Measurements from ENCODE around the gene LEMD2. TPM values are rescaled to one million over a fixed set of nuclear protein-coding genes. Genes with fewer than 3 reads are reported as not detected.
A peak's percentile ranks its signal among the peaks of the same experiment; 100 is the strongest.

LEMD2 gene
- total and polyA plus RNA-seq, 2 donors (not counting 1 experiment from before 2014, with no cell fraction given) = 25.7 to 61.9 TPM

DNA sequence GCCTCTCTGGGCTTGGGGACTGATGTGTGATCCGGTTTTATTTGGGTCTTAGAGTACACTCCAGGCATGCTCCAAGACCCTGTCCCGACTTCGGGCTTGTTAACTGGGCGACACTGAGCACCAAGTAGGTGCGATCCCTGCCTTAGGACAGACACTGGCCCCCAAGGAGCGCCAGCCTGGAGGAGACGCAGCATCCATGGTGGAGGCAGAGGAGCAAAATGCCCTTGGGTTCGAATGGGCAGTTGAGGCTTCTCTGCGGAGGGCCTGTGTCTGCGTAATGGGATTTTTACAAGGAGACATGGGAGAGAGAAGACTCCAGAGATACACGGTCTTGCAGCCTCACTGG, 593 bp upstream of the LEMD2 start:
- no peak for TF ChIP-seq CTCF (conservative IDR thresholded peaks at IDR 0.05 in 1 of 2, IDR thresholded peaks at IDR 0.05 in 1 of 2; ENCODE audit: low read depth in 1 of 2, low read length in 2 of 2)
- no peak for TF ChIP-seq EZH2 (IDR thresholded peaks at IDR 0.05; ENCODE audit: low read length, missing control alignments)
- Histone ChIP-seq H3K79me2 (ENCODE audit: control insufficient read depth, insufficient read depth, low read length) (peaks cover 36% of the 10 kb centered on the region), H4K20me1 (ENCODE audit: control insufficient read depth, extremely low read depth, insufficient read depth, low read length) (no peaks in the 10 kb centered on the region), H3K36me3 (ENCODE audit: control insufficient read depth, insufficient read depth, low read length) (peaks cover 2% of the 10 kb centered on the region), H3K27ac (ENCODE audit: insufficient read depth, low read length) (peak overlapping the region; percentile 89), H2AFZ (ENCODE audit: low read length) (peak overlapping the region; percentile 41), H3K4me3 (replicated peaks in 1 of 4; ENCODE audit: control extremely low read depth in 1 of 4, insufficient read depth in 1 of 4, low read depth in 3 of 4, low read length in 4 of 4) (peak overlapping the region; percentile 1 to 72 (median 62)), H3K4me1 (ENCODE audit: control insufficient read depth, extremely low read depth, insufficient read depth, low read length) (peaks cover 8% of the 10 kb centered on the region), H3K4me2 (ENCODE audit: extremely low read depth, insufficient read depth, low read length) (peak overlapping the region; percentile 80), H3K27me3 (ENCODE audit: control insufficient read depth, insufficient read depth, low read length) (peaks cover 9% of the 10 kb centered on the region), H3K9ac (ENCODE audit: insufficient read depth, low read length) (no peak overlapping the region), H3K9me3 (ENCODE audit: control insufficient read depth, insufficient read depth, low read depth, low read length) (no peaks in the 10 kb centered on the region)
- DNase-seq (ENCODE audit: low read depth in 2 of 2) = no peak

DNA sequence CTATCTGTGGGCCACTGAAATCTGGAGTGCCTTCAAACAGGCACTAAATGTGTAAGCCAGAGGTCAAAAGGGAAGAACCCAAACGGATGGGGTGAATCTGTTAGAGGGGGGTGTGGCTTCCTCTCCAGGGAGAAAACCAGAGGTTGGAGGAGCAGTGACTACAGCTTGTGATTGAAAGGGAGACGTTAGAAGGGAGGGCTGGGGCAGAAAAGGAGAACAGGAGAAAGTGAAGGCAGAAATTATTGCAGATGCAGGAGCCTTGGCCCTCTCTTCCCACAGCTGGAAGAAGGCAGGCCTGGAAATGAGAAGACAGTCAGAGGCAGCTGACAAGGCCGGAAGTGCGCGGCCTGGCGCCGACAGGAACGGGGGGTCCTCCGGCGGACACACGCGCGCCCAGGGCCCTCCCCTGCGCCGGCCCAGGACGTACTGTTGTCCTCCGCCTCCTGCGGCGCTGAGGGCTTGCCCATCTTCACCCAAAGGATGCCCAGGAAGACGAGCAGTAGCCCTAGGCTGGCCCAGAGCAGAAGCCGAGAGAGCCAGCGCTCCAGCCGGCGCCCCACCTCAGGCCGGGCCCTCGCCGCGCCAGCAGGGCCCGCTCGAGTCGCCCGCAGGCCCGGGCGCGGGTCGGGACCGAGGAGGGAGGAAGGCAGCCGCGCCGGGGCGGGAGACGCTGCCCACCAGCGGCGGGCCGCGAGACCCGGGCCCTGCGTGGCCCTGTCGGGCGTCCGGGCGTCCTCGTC, 806 bp downstream of the LEMD2 start:
- H3K9ac ChIP-seq (ENCODE audit: insufficient read depth, low read length) = peak overlapping the region; percentile 97

More for the DNA sequence above, 806 bp downstream of the LEMD2 start:
- peak; percentile 83 to 86 for DNase-seq (ENCODE audit: low read depth in 2 of 2)
- H4K20me1 ChIP-seq (ENCODE audit: control insufficient read depth, extremely low read depth, insufficient read depth, low read length) = no peaks in the 10 kb centered on the region
- peaks cover 8% of the 10 kb centered on the region for H3K4me1 ChIP-seq (ENCODE audit: control insufficient read depth, extremely low read depth, insufficient read depth, low read length)
- H3K9me3 ChIP-seq (ENCODE audit: control insufficient read depth, insufficient read depth, low read depth, low read length) = no peaks in the 10 kb centered on the region
- H3K79me2 ChIP-seq (ENCODE audit: control insufficient read depth, insufficient read depth, low read length) = peaks cover 42% of the 10 kb centered on the region
- H3K27ac ChIP-seq (ENCODE audit: insufficient read depth, low read length) = peak overlapping the region; percentile 89
- TF ChIP-seq EZH2 (IDR thresholded peaks at IDR 0.05; ENCODE audit: low read length, missing control alignments) (no peak), CTCF (conservative IDR thresholded peaks at IDR 0.05 in 1 of 2, IDR thresholded peaks at IDR 0.05 in 1 of 2; ENCODE audit: low read depth in 1 of 2, low read length in 2 of 2) (no peak)
- peak overlapping the region; percentile 97 for H3K4me2 ChIP-seq (ENCODE audit: extremely low read depth, insufficient read depth, low read length)
- H3K4me3 ChIP-seq (replicated peaks in 1 of 4; ENCODE audit: control extremely low read depth in 1 of 4, insufficient read depth in 1 of 4, low read depth in 3 of 4, low read length in 4 of 4) = peak overlapping the region; percentile 64 to 87 (median 70)
- no peak overlapping the region for H2AFZ ChIP-seq (ENCODE audit: low read length)
- peaks cover 4% of the 10 kb centered on the region for H3K27me3 ChIP-seq (ENCODE audit: control insufficient read depth, insufficient read depth, low read length)
- peaks cover 12% of the 10 kb centered on the region for H3K36me3 ChIP-seq (ENCODE audit: control insufficient read depth, insufficient read depth, low read length)
